Endodermal cell (in vitro differentiated cells): Measurements from ENCODE around the gene PRR36. TPM values are rescaled to one million over a fixed set of nuclear protein-coding genes. Genes with fewer than 3 reads are reported as not detected.

Source experiments
- DNase-seq: peaks from one replicate; pipeline ENCODE4 v3.0.0-alpha.2; 2017
- H3K27ac ChIP-seq: 2 replicates; pipeline ENCODE4 v1.5.1; 2013; ENCODE audit warnings: mild to moderate bottlenecking, low read depth, low read length, moderate library complexity
- H3K27me3 ChIP-seq: 2 replicates; pipeline ENCODE4 v1.6.1; 2013; ENCODE audit warnings: mild to moderate bottlenecking, low read length, moderate library complexity; ENCODE audit not compliant: insufficient read depth, control insufficient read depth, poor library complexity, severe bottlenecking
- H3K36me3 ChIP-seq: 2 replicates; pipeline ENCODE4 v1.7.0; 2013; ENCODE audit warnings: mild to moderate bottlenecking, low read length, moderate library complexity; ENCODE audit not compliant: control insufficient read depth, insufficient read depth
- H3K4me1 ChIP-seq: one replicate; pipeline ENCODE4 v1.7.0; 2013; ENCODE audit warnings: low read length; ENCODE audit not compliant: control insufficient read depth, insufficient read depth
- H3K4me3 ChIP-seq: 2 replicates; pipeline ENCODE4 v1.5.1; 2013; ENCODE audit warnings: mild to moderate bottlenecking, low read length, moderate library complexity
- H3K9ac ChIP-seq: 2 replicates; pipeline ENCODE4 v1.6.1; 2013; ENCODE audit warnings: mild to moderate bottlenecking, low read length, moderate library complexity; ENCODE audit not compliant: poor library complexity, severe bottlenecking; ENCODE audit errors: extremely low read depth
- H3K9me3 ChIP-seq: 2 replicates; pipeline ENCODE4 v1.6.1; 2013; ENCODE audit warnings: mild to moderate bottlenecking, low read length, moderate library complexity; ENCODE audit not compliant: control insufficient read depth
- H3K27ac Mint-ChIP-seq: 2 replicates; pipeline ENCODE4 v1.8.0; 2020; ENCODE audit warnings: mixed read lengths
- H3K27me3 Mint-ChIP-seq: 2 replicates; pipeline ENCODE4 v1.8.0; 2021; ENCODE audit warnings: mild to moderate bottlenecking, mixed read lengths; ENCODE audit not compliant: insufficient read depth
- H3K36me3 Mint-ChIP-seq: 2 replicates; pipeline ENCODE4 v1.8.0; 2020; ENCODE audit warnings: low read depth, mixed read lengths
- H3K4me1 Mint-ChIP-seq: 2 replicates; pipeline ENCODE4 v1.8.0; 2020; ENCODE audit warnings: mixed read lengths
- H3K4me3 Mint-ChIP-seq: 2 replicates; pipeline ENCODE4 v1.8.0; 2020; ENCODE audit warnings: mild to moderate bottlenecking, moderate library complexity, mixed read lengths
- H3K9me3 Mint-ChIP-seq: 2 replicates; pipeline ENCODE4 v1.8.0; 2020; ENCODE audit warnings: mild to moderate bottlenecking, mixed read lengths
- WGBS, 2 experiments: methylation state at CpG; one replicate each; pipeline versions ENCODE4 v1.1.5 to v1.1.7; 2013; ENCODE audit warnings: missing lambda C conversion rate in 2 of 2, mixed read lengths in 1 of 2; ENCODE audit not compliant: insufficient coverage in 1 of 2, insufficient read length in 1 of 2; 5-methylcytosine and 5-hydroxymethylcytosine counted together
- total RNA-seq, 2 donors: library from RNA; stranded (reverse); fragmentation: NEBNext Ultra II Directional in 1 of 2; extraction: Animal tissue kit (Norgen Biotek cat#: 25700) in 1 of 2; gene quantifications; 2 replicates in 1 of 2; 3 replicates in 1 of 2; pipeline ENCODE4 v1.2.1, GENCODE V29; 2021
- TF ChIP-seq, protein P1 (sequence below): fragments of 200-600 bp; sonication (generic); conservative IDR thresholded peaks from 2 replicates; pipeline ENCODE4 v1.5.0; 2021; ENCODE audit warnings: antibody characterized with exemption, mild to moderate bottlenecking

PRR36 gene
- total RNA-seq, 2 donors from 2014 or later = 9.5 to 20.2 TPM

DNA sequence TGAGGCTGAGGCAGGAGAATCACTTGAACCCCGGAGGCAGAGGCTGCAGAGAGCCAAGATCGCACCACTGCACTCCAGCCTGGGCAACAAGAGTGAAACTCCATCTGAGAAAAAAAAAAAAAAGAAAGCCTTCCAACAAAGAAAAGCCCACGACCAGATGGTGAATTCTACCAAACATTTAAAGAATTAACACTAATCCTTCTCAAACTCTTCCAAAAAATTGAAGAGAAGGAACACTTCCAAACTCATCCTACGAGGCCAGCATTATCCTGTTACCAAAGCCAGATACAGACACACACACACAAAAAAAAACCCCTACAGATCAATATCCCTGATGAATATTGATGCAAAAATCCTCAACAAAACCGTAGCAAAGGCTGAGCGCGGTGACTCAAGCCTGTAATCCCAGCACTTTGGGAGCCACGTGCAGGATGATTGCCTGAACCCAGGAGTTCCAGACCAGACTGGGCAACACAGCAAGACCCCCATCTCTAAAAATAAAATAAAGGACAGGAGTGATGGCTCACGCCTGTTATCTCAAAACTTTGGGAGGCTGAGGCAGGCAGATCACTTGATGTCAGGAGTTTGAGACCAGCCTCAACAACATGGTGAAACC lies 50.4 kb downstream of the PRR36 start:
- H3K27ac ChIP-seq = no peak overlapping the region
- Mint-ChIP-seq H3K27me3 (peaks cover 69% of the 10 kb centered on the region), H3K4me3 (no peak overlapping the region), H3K4me1 (no peaks in the 10 kb centered on the region), H3K27ac (no peak overlapping the region), H3K36me3 (no peaks in the 10 kb centered on the region), H3K9me3 (peaks cover under 1% of the 10 kb centered on the region)
- H3K36me3 ChIP-seq = no peaks in the 10 kb centered on the region
- no peak overlapping the region for H3K9ac ChIP-seq
- H3K4me3 ChIP-seq = no peak overlapping the region
- H3K4me1 ChIP-seq = no peaks in the 10 kb centered on the region
- DNase-seq = no peak
- no peaks in the 10 kb centered on the region for H3K9me3 ChIP-seq
- TF ChIP-seq, protein P1, sequence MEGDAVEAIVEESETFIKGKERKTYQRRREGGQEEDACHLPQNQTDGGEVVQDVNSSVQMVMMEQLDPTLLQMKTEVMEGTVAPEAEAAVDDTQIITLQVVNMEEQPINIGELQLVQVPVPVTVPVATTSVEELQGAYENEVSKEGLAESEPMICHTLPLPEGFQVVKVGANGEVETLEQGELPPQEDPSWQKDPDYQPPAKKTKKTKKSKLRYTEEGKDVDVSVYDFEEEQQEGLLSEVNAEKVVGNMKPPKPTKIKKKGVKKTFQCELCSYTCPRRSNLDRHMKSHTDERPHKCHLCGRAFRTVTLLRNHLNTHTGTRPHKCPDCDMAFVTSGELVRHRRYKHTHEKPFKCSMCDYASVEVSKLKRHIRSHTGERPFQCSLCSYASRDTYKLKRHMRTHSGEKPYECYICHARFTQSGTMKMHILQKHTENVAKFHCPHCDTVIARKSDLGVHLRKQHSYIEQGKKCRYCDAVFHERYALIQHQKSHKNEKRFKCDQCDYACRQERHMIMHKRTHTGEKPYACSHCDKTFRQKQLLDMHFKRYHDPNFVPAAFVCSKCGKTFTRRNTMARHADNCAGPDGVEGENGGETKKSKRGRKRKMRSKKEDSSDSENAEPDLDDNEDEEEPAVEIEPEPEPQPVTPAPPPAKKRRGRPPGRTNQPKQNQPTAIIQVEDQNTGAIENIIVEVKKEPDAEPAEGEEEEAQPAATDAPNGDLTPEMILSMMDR = no peak
- 61 to 77% methylated on average over 7 to 9 of the region's 9 CpGs for WGBS, 2 experiments
- H3K27me3 ChIP-seq = peaks cover 41% of the 10 kb centered on the region

DNA sequence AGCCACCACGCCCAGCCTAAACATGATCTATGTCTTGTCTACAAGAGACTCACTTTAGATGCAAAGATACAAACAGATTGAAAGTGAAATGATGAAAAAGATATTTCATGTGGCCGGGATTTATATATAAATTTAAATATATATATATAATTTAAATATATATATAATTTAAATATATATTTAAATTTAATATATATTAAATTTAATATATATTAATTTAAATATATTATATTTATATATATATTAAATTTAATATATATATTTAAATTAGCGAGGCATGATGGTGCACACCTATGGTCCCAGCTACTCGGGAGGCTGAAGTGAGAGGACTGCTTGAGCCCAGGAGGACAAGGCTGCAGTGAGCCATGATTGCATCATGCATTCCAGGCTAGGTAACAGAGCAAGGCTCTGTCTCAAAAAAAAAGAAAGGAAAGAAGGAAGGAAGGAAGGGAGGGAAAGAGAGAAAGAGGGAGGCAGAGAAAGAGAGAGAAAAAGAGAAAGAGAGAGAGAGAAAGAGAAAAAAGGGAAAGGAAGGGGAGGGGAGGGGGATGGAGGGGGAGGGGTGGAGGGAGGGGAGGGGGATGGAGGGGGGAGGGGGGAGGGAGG lies 51.2 kb downstream of the PRR36 start:
- peaks cover 63% of the 10 kb centered on the region for H3K27me3 Mint-ChIP-seq
- no peak for DNase-seq
- no peaks in the 10 kb centered on the region for H3K4me1 Mint-ChIP-seq
- TF ChIP-seq, protein P1 = no peak
- H3K4me3 Mint-ChIP-seq = no peak overlapping the region
- H3K36me3 ChIP-seq = no peaks in the 10 kb centered on the region
- H3K36me3 Mint-ChIP-seq = no peaks in the 10 kb centered on the region
- H3K4me3 ChIP-seq = no peak overlapping the region
- no peaks in the 10 kb centered on the region for H3K4me1 ChIP-seq
- 91 to 100% methylated on average over 1 to 3 of the region's 4 CpGs for WGBS, 2 experiments
- H3K9me3 Mint-ChIP-seq = peaks cover 8% of the 10 kb centered on the region
- no peak overlapping the region for H3K27ac Mint-ChIP-seq
- H3K9ac ChIP-seq = no peak overlapping the region
- H3K27me3 ChIP-seq = peaks cover 33% of the 10 kb centered on the region
- H3K27ac ChIP-seq = no peak overlapping the region
- H3K9me3 ChIP-seq = no peaks in the 10 kb centered on the region

DNA sequence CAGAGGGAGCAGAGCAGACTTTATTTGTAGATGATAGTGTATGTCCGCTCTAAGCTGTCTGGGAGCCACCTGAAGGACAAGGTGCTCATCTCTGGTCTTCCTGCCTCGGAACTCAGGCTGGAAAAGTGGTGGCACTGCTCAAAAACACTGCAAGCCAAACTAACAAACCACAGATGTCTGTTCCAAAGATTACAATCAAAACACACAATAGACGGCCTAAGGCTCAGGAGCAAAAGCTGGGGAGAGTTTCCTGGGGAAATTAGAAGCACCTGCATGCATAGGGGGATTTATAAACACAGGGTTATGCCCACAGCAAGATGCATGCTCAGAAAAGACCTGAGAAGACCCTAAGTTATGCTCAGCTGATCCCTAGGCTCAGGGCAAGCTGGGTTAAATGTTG lies 53.6 kb downstream of the PRR36 start:
- Histone ChIP-seq H3K27ac (no peak overlapping the region), H3K4me3 (no peak overlapping the region), H3K9ac (no peak overlapping the region), H3K4me1 (no peaks in the 10 kb centered on the region), H3K36me3 (no peaks in the 10 kb centered on the region), H3K9me3 (no peaks in the 10 kb centered on the region), H3K27me3 (peaks cover 13% of the 10 kb centered on the region)
- Mint-ChIP-seq H3K9me3 (peaks cover 18% of the 10 kb centered on the region), H3K27ac (no peak overlapping the region), H3K4me1 (no peaks in the 10 kb centered on the region), H3K27me3 (peaks cover 52% of the 10 kb centered on the region), H3K4me3 (no peak overlapping the region), H3K36me3 (no peaks in the 10 kb centered on the region)
- 78% methylated on average over 3 of the region's 3 CpGs; no CpG with 5 or more reads in 1 of the 2 experiments for WGBS, 2 experiments
- DNase-seq = no peak
- TF ChIP-seq, protein P1 = no peak
